Fibroblast of villous mesenchyme (primary cell): ENCODE results near the gene CCL7. TPM values are rescaled to one million over a fixed set of nuclear protein-coding genes. Genes with fewer than 3 reads are reported as not detected.

ENCODE experiments used
- DNase-seq: peaks from one replicate; pipeline ENCODE4 v3.0.0-alpha.2; 2010; ENCODE audit warnings: low read depth
- H3K4me3 ChIP-seq: 2 replicates; pipeline ENCODE4 v1.5.1; 2011; ENCODE audit warnings: low read depth, mild to moderate bottlenecking, low read length
- CTCF ChIP-seq: IDR thresholded peaks from 2 replicates; pipeline ENCODE4 v1.5.1; 2012; ENCODE audit warnings: low read depth, mild to moderate bottlenecking, low read length; ENCODE audit not compliant: insufficient read depth
- total RNA-seq: library from RNA; depleted of rRNA; stranded (reverse); fragments of >200 nt; gene quantifications from 2 replicates; pipeline ENCODE4 v1.2.3, GENCODE V29; 2012

The CCL7 gene
- total RNA-seq, 1 donor: 0.43 TPM

GRCh38 chr17:34299027-34299426 lies 29.0 kb downstream of the CCL7 start:
- TF ChIP-seq CTCF: no peak
- H3K4me3 ChIP-seq: no peak overlapping the region
- DNase-seq: no peak

- H3K4me3 ChIP-seq: no peak overlapping the region
- no peak for TF ChIP-seq CTCF
- peak; percentile 59 for DNase-seq
Observed at GRCh38 chr17:34299956-34300577, 30.0 kb downstream of the CCL7 start.

GRCh38 chr17:34300652-34301370 lies 30.8 kb downstream of the CCL7 start:
- no peak overlapping the region for H3K4me3 ChIP-seq
- no peak for TF ChIP-seq CTCF
- peak; percentile 29 for DNase-seq

- TF ChIP-seq CTCF: no peak
- H3K4me3 ChIP-seq: no peak overlapping the region
- no peak for DNase-seq
Observed at GRCh38 chr17:34301986-34302385, 32.0 kb downstream of the CCL7 start.

- DNase-seq: no peak
- H3K4me3 ChIP-seq: no peak overlapping the region
- no peak for TF ChIP-seq CTCF
Observed at GRCh38 chr17:34302636-34303035, 32.6 kb downstream of the CCL7 start.

GRCh38 chr17:34303606-34304005 lies 33.6 kb downstream of the CCL7 start:
- TF ChIP-seq CTCF: no peak
- no peak overlapping the region for H3K4me3 ChIP-seq
- no peak for DNase-seq
